Panc1 (cell line): ENCODE results near the gene TTLL12. TPM values are rescaled to one million over a fixed set of nuclear protein-coding genes. Genes with fewer than 3 reads are reported as not detected.

Experiments
- ATAC-seq: fragments of 200-7000 bp; cut with Tn5 transposase; 2 replicates; pipeline ENCODE4 v1.9.1; 2020; ENCODE audit warnings: mild to moderate bottlenecking, moderate library complexity
- BruUV-seq: library from RNA; stranded (reverse); fragments of 400-500 nt; replicated peaks from 2 replicates; lab custom pipeline; 2021; lab: Mats Ljungman, UMichigan
- CTCF ChIA-PET: fragments of 300-600 bp; sonication (Branson Sonifier 250); formaldehyde crosslinking; loops from one replicate; lab custom pipeline; 2022; ENCODE audit warnings: antibody characterized with exemption; lab: Charles Lee
- POLR2A ChIA-PET: fragments of 300-600 bp; sonication (Branson Sonifier 250); formaldehyde crosslinking; loops from one replicate; lab custom pipeline; 2022; ENCODE audit warnings: antibody characterized with exemption; lab: Charles Lee
- DNase-seq: peaks from one replicate; pipeline ENCODE4 v3.0.0-alpha.2; 2010; ENCODE audit warnings: low read depth, low spot score
- H3K27ac ChIP-seq: 2 replicates; pipeline ENCODE4 v1.5.1; 2011; ENCODE audit warnings: mild to moderate bottlenecking, low read length, inconsistent platforms
- H3K27me3 ChIP-seq: fragments of 200-500 bp; sonication (Bioruptor generic); 2 replicates; pipeline ENCODE4 v1.6.0; 2014; ENCODE audit warnings: low read length, inconsistent platforms; ENCODE audit not compliant: control insufficient read depth, insufficient read depth
- H3K36me3 ChIP-seq: fragments of 200-500 bp; sonication (Bioruptor generic); 2 replicates; pipeline ENCODE4 v1.5.1; 2014; ENCODE audit warnings: inconsistent platforms, mild to moderate bottlenecking, low read length, moderate library complexity; ENCODE audit not compliant: control insufficient read depth, insufficient read depth
- H3K4me1 ChIP-seq: 2 replicates; pipeline ENCODE4 v1.5.1; 2011; ENCODE audit warnings: inconsistent platforms, mild to moderate bottlenecking, low read length, moderate library complexity; ENCODE audit not compliant: control insufficient read depth, insufficient read depth
- H3K4me3 ChIP-seq, 2 experiments: 2 replicates each; pipeline ENCODE4 v1.5.1; 2011 to 2012; ENCODE audit warnings: low read depth in 2 of 2, low read length in 2 of 2, mild to moderate bottlenecking in 2 of 2, inconsistent platforms in 1 of 2, moderate library complexity in 1 of 2
- H3K9me3 ChIP-seq: fragments of 200-500 bp; sonication (Bioruptor generic); 2 replicates; pipeline ENCODE4 v1.5.1; 2014; ENCODE audit warnings: low read depth, mild to moderate bottlenecking, inconsistent platforms, low read length, moderate library complexity; ENCODE audit not compliant: control insufficient read depth, insufficient read depth
- POLR2AphosphoS5 ChIP-seq: IDR thresholded peaks from 2 replicates; pipeline ENCODE4 v1.6.1; 2012; ENCODE audit warnings: mild to moderate bottlenecking, low read depth, low read length, moderate library complexity
- SIN3A ChIP-seq: IDR thresholded peaks from 2 replicates; pipeline ENCODE4 v1.6.1; 2012; ENCODE audit warnings: low read depth, mild to moderate bottlenecking, low read length, moderate library complexity, borderline replicate concordance; ENCODE audit not compliant: insufficient read depth
- TCF7L2 ChIP-seq: IDR thresholded peaks from 2 replicates; pipeline ENCODE4 v1.6.1; 2011; ENCODE audit warnings: mild to moderate bottlenecking, low read depth, low read length, inconsistent platforms
- in situ Hi-C: cut with HindIII; loops from 2 replicates; pipeline ENCODE4 v1.10.0; 2016; ENCODE audit warnings: low sequenced_read_pairs, low pct_unique_long_range_greater_than_20kb
- intact Hi-C: fragments of 100-400 bp; cut with micrococcal nuclease; formaldehyde crosslinking; loops from one replicate; pipeline ENCODE4 v1.10.0; 2022; ENCODE audit not compliant: unreplicated experiment
- total RNA-seq: library from RNA; stranded (reverse); gene quantifications from one replicate; pipeline ENCODE4 v1.2.1, GENCODE V29; 2021; ENCODE audit not compliant: unreplicated experiment
- TF ChIP-seq, protein P1 (sequence below), 2 experiments: IDR thresholded peaks; 2 replicates each; pipeline ENCODE4 v1.6.1; 2011 to 2012; ENCODE audit warnings: low read depth in 2 of 2, control low read depth in 1 of 2, low read length in 1 of 2, mild to moderate bottlenecking in 1 of 2, moderate library complexity in 1 of 2; ENCODE audit not compliant: insufficient read depth in 1 of 2
- TF ChIP-seq, protein P2 (sequence below): fragments of 450-650 bp; IDR thresholded peaks from 2 replicates; pipeline ENCODE4 v1.5.1; 2017; ENCODE audit warnings: mild to moderate bottlenecking

TTLL12 gene
- total RNA-seq, 1 experiment from 2014 or later = 26.3 TPM

GRCh38 chr22:43228330-43228729 lies 41.4 kb upstream of the TTLL12 start:
- no TSS peak for BruUV-seq
- DNase-seq = no peak
- no peak overlapping the region for H3K4me3 ChIP-seq
- no peaks in the 10 kb centered on the region for H3K4me1 ChIP-seq
- no peak overlapping the region for H3K27ac ChIP-seq
- 0 out of 2 replicates have a peak, but pooled peaks have one; percentile 43 for ATAC-seq
- TF ChIP-seq SIN3A = no peak
- TF ChIP-seq TCF7L2 = no peak
- TF ChIP-seq, protein P1, sequence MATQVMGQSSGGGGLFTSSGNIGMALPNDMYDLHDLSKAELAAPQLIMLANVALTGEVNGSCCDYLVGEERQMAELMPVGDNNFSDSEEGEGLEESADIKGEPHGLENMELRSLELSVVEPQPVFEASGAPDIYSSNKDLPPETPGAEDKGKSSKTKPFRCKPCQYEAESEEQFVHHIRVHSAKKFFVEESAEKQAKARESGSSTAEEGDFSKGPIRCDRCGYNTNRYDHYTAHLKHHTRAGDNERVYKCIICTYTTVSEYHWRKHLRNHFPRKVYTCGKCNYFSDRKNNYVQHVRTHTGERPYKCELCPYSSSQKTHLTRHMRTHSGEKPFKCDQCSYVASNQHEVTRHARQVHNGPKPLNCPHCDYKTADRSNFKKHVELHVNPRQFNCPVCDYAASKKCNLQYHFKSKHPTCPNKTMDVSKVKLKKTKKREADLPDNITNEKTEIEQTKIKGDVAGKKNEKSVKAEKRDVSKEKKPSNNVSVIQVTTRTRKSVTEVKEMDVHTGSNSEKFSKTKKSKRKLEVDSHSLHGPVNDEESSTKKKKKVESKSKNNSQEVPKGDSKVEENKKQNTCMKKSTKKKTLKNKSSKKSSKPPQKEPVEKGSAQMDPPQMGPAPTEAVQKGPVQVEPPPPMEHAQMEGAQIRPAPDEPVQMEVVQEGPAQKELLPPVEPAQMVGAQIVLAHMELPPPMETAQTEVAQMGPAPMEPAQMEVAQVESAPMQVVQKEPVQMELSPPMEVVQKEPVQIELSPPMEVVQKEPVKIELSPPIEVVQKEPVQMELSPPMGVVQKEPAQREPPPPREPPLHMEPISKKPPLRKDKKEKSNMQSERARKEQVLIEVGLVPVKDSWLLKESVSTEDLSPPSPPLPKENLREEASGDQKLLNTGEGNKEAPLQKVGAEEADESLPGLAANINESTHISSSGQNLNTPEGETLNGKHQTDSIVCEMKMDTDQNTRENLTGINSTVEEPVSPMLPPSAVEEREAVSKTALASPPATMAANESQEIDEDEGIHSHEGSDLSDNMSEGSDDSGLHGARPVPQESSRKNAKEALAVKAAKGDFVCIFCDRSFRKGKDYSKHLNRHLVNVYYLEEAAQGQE (IDR thresholded peaks at IDR 0.05; ENCODE audit: insufficient read depth in 1 of 2, low read depth in 2 of 2, low read length in 1 of 2) = no peak
- TF ChIP-seq POLR2AphosphoS5 = no peak
- TF ChIP-seq, protein P2, sequence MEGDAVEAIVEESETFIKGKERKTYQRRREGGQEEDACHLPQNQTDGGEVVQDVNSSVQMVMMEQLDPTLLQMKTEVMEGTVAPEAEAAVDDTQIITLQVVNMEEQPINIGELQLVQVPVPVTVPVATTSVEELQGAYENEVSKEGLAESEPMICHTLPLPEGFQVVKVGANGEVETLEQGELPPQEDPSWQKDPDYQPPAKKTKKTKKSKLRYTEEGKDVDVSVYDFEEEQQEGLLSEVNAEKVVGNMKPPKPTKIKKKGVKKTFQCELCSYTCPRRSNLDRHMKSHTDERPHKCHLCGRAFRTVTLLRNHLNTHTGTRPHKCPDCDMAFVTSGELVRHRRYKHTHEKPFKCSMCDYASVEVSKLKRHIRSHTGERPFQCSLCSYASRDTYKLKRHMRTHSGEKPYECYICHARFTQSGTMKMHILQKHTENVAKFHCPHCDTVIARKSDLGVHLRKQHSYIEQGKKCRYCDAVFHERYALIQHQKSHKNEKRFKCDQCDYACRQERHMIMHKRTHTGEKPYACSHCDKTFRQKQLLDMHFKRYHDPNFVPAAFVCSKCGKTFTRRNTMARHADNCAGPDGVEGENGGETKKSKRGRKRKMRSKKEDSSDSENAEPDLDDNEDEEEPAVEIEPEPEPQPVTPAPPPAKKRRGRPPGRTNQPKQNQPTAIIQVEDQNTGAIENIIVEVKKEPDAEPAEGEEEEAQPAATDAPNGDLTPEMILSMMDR = no peak; the same call in 1 of the 2 replicates
- no peaks in the 10 kb centered on the region for H3K9me3 ChIP-seq
- in situ Hi-C loops = no loop called here
- CTCF ChIA-PET = interaction anchor here (1.0 kb wide), 1 partner anchor 16 kb away, joined by 3 read pairs; no protein-coding TSS in a partner anchor
- intact Hi-C loops = no loop called here
- POLR2A ChIA-PET = no interaction called here
- no peaks in the 10 kb centered on the region for H3K27me3 ChIP-seq
- H3K36me3 ChIP-seq = no peaks in the 10 kb centered on the region

GRCh38 chr22:43227239-43227630 lies 40.3 kb upstream of the TTLL12 start:
- H3K27ac ChIP-seq = no peak overlapping the region
- TF ChIP-seq, protein P1 (IDR thresholded peaks at IDR 0.05; ENCODE audit: insufficient read depth in 1 of 2, low read depth in 2 of 2, low read length in 1 of 2) = no peak
- TF ChIP-seq POLR2AphosphoS5 = no peak
- TF ChIP-seq SIN3A = no peak
- TF ChIP-seq TCF7L2 = no peak
- TF ChIP-seq, protein P2 = no peak
- intact Hi-C loops = no loop called here
- H3K27me3 ChIP-seq = no peaks in the 10 kb centered on the region
- H3K36me3 ChIP-seq = no peaks in the 10 kb centered on the region
- ChIA-PET CTCF (interaction anchor here (1.0 kb wide), 1 partner anchor 14 kb away, joined by 3 read pairs; no protein-coding TSS in a partner anchor), POLR2A (no interaction called here)
- H3K4me1 ChIP-seq = no peaks in the 10 kb centered on the region
- BruUV-seq = no TSS peak
- no peaks in the 10 kb centered on the region for H3K9me3 ChIP-seq
- ATAC-seq (no peak), DNase-seq (no peak)
- H3K4me3 ChIP-seq = no peak overlapping the region
- in situ Hi-C loops = no loop called here
